ENCODE data around the gene KPNA1.

KPNA1 gene

GRCh38 chr3:122514123-122515019 is at the start of gene KPNA1:
KPNA1 (minus strand) TSS chr3:122514939; CDS start chr3:122496565, 18,374 bp downstream.
- peak; percentile 77 to 83 for DNase-seq

- peak; percentile 86 to 90 for DNase-seq
These were observed 49.6 kb upstream of the KPNA1 start, which contains the start of the genes DTX3L and PARP9 for GRCh38 chr3:122564155-122564912. DTX3L (plus strand) TSS chr3:122564338; CDS start chr3:122564427, 89 bp downstream. PARP9 (minus strand) TSS chr3:122564300; CDS start chr3:122559620, 4,680 bp downstream.

- DNase-seq, result peak in 1 of 2 experiments; percentile 9
These were observed 48.9 kb upstream of the KPNA1 start for GRCh38 chr3:122563717-122564025.

GRCh38 chr3:122562923-122563716 is 48.4 kb upstream of the KPNA1 start:
- DNase-seq, result no peak

- peak; percentile 54 to 62 for DNase-seq
These were observed 45.9 kb upstream of the KPNA1 start for GRCh38 chr3:122560680-122561079.

- no peak for DNase-seq
These were observed 45.2 kb upstream of the KPNA1 start for GRCh38 chr3:122559906-122560305.

GRCh38 chr3:122558605-122559004 is 43.9 kb upstream of the KPNA1 start:
- DNase-seq, result no peak

GRCh38 chr3:122557356-122557755 is 42.6 kb upstream of the KPNA1 start:
- DNase-seq, result no peak

- DNase-seq, result no peak
These were observed 40.7 kb upstream of the KPNA1 start for GRCh38 chr3:122555275-122556071.

- no peak for DNase-seq
These were observed 38.4 kb upstream of the KPNA1 start for GRCh38 chr3:122553171-122553570.

GRCh38 chr3:122548619-122549018 is 33.9 kb upstream of the KPNA1 start:
- no peak for DNase-seq

- no peak for DNase-seq
These were observed 33.3 kb upstream of the KPNA1 start for GRCh38 chr3:122548076-122548475.

- DNase-seq, result no peak
These were observed 31.4 kb upstream of the KPNA1 start for GRCh38 chr3:122546151-122546550.

- no peak for DNase-seq
These were observed 24.3 kb upstream of the KPNA1 start for GRCh38 chr3:122538956-122539490.

- DNase-seq, result no peak
These were observed 21.9 kb upstream of the KPNA1 start for GRCh38 chr3:122536632-122537001.

GRCh38 chr3:122535964-122536631 is 21.4 kb upstream of the KPNA1 start:
- DNase-seq, result no peak

- peak in 1 of 2 experiments; percentile 3 for DNase-seq
These were observed 19.2 kb upstream of the KPNA1 start for GRCh38 chr3:122533931-122534334.

- DNase-seq, result no peak
These were observed 18.7 kb upstream of the KPNA1 start for GRCh38 chr3:122533480-122533879.

GRCh38 chr3:122530164-122530563 is 15.4 kb upstream of the KPNA1 start:
- DNase-seq, result no peak

GRCh38 chr3:122523317-122523716 is 8.6 kb upstream of the KPNA1 start:
- DNase-seq, result no peak

GRCh38 chr3:122520861-122521260 is 6.1 kb upstream of the KPNA1 start:
- DNase-seq, result no peak

All from activated CD4-positive, alpha-beta T cell treated with anti-CD3 and anti-CD28 coated beads, Interleukin-2, amount 50 U/mL, for 4 hours (primary cell).